GM21447 (cell line): ENCODE results near the gene SIPA1.
"Not testable (repeated sequence)": the region's sequence is repeated elsewhere in the genome, so short reads cannot be mapped to it uniquely, and the experiment has no call there.

Experiments
- ATAC-seq: cut with Tn5 transposase; IDR thresholded peaks from one replicate; pipeline ENCODE4 v1.9.1; 2021; ENCODE audit not compliant: unreplicated experiment

SIPA1 gene

GRCh38 chr11:65658174-65659021 lies 20.5 kb downstream of the SIPA1 start:
- no peak for ATAC-seq

GRCh38 chr11:65660038-65660437 lies 22.1 kb downstream of the SIPA1 start:
- ATAC-seq, result no peak

- ATAC-seq, result not testable (repeated sequence)
Measured at GRCh38 chr11:65660908-65661307, 23.0 kb downstream of the SIPA1 start.

GRCh38 chr11:65661599-65662246 lies 23.8 kb downstream of the SIPA1 start:
- no peak for ATAC-seq

GRCh38 chr11:65662247-65662798 lies 24.4 kb downstream of the SIPA1 start:
- no peak for ATAC-seq

- ATAC-seq, result peak; percentile 71
Measured at GRCh38 chr11:65662799-65663638, 25.1 kb downstream of the SIPA1 start, which contains the start of gene RELA. Gene RELA, minus strand, starts transcription at chr11:65662916. Its CDS starts 84 bp downstream, at chr11:65662832.

- ATAC-seq, result peak; percentile 22
Measured at GRCh38 chr11:65663639-65664200, 25.8 kb downstream of the SIPA1 start.

- ATAC-seq, result no peak
Measured at GRCh38 chr11:65672180-65672860, 34.4 kb downstream of the SIPA1 start.

- ATAC-seq, result no peak
Measured at GRCh38 chr11:65672982-65673381, 35.1 kb downstream of the SIPA1 start.

GRCh38 chr11:65680192-65680743 lies 42.4 kb downstream of the SIPA1 start:
- ATAC-seq, result no peak

- not testable (repeated sequence) for ATAC-seq
Measured at GRCh38 chr11:65683480-65683879, 45.6 kb downstream of the SIPA1 start.

- no peak for ATAC-seq
Measured at GRCh38 chr11:65685981-65686380, 48.1 kb downstream of the SIPA1 start.

GRCh38 chr11:65691847-65692246 lies 53.9 kb downstream of the SIPA1 start:
- not testable (repeated sequence) for ATAC-seq

- no peak for ATAC-seq
Measured at GRCh38 chr11:65692367-65692766, 54.5 kb downstream of the SIPA1 start.

GRCh38 chr11:65695459-65696241 lies 57.7 kb downstream of the SIPA1 start:
- ATAC-seq, result no peak

- ATAC-seq, result no peak
Measured at GRCh38 chr11:65696802-65697552, 59.1 kb downstream of the SIPA1 start.

GRCh38 chr11:65698205-65698604 lies 60.3 kb downstream of the SIPA1 start:
- no peak for ATAC-seq

- ATAC-seq, result no peak
Measured at GRCh38 chr11:65699306-65699705, 61.4 kb downstream of the SIPA1 start.
